Endothelial cell of umbilical vein (primary cell): ENCODE measurements around the gene MAP3K10. TPM values are rescaled to one million over a fixed set of nuclear protein-coding genes. Genes with fewer than 3 reads are reported as not detected.

Experiments used
- BruUV-seq: library from RNA; stranded (reverse); fragments of 400-500 nt; replicated peaks from 2 replicates; lab custom pipeline; 2021; lab: Mats Ljungman, UMichigan
- CTCF ChIA-PET: fragments of 300-600, 350-600 bp; sonication (Branson Sonifier 250); formaldehyde crosslinking; loops from one replicate; lab custom pipeline; 2021; ENCODE audit warnings: antibody characterized with exemption, inconsistent platforms; lab: Charles Lee
- POLR2A ChIA-PET: fragments of 300-600, 350-600 bp; sonication (Branson Sonifier 250); formaldehyde crosslinking; loops from one replicate; lab custom pipeline; 2021; ENCODE audit warnings: antibody characterized with exemption, inconsistent platforms; lab: Charles Lee
- DNase-seq: peaks from one replicate; pipeline ENCODE4 v3.0.0-alpha.2; 2011; ENCODE audit warnings: low read depth, low spot score
- FAIRE-seq: peaks from 2 replicates; lab custom pipeline; 2011; peaks lifted over from hg19 to GRCh38; lab: Jason Lieb, UNC
- H2AFZ ChIP-seq: 2 replicates; pipeline ENCODE4 v1.6.0; 2012; ENCODE audit warnings: low read depth, low read length, control low read depth, inconsistent platforms
- H3K27ac ChIP-seq: 2 replicates; pipeline ENCODE4 v1.5.1; 2011; ENCODE audit warnings: low read depth, mild to moderate bottlenecking, control low read depth, low read length, moderate library complexity; ENCODE audit not compliant: insufficient read depth
- H3K27me3 ChIP-seq, 2 experiments: 2 replicates each; pipeline versions ENCODE4 v1.6.0 to v1.6.1; 2011; ENCODE audit warnings: low read length in 2 of 2, mixed read lengths in 1 of 2; ENCODE audit not compliant: control insufficient read depth in 2 of 2, insufficient read depth in 2 of 2
- H3K36me3 ChIP-seq, 2 experiments: 2 replicates in 1 of 2; 3 replicates in 1 of 2; pipeline ENCODE4 v1.5.1; 2011; ENCODE audit warnings: low read length in 2 of 2, mild to moderate bottlenecking in 1 of 2, moderate library complexity in 1 of 2; ENCODE audit not compliant: control insufficient read depth in 2 of 2, insufficient read depth in 2 of 2; ENCODE audit errors: extremely low read depth in 1 of 2
- H3K4me1 ChIP-seq: 3 replicates; pipeline ENCODE4 v1.5.1; 2011; ENCODE audit warnings: mild to moderate bottlenecking, low read length; ENCODE audit not compliant: control insufficient read depth, insufficient read depth; ENCODE audit errors: extremely low read depth
- H3K4me2 ChIP-seq: 2 replicates; pipeline ENCODE4 v1.6.1; 2011; ENCODE audit warnings: low read length, control low read depth, mixed read lengths; ENCODE audit not compliant: insufficient read depth
- H3K4me3 ChIP-seq, 3 experiments: fragments of 200-600 bp in 1 of 3; sonication (generic), shearing (Covaris generic) in 1 of 3; replicated peaks in 1 of 3; 2 replicates each; pipeline ENCODE4 v1.5.1; 2011 to 2016; ENCODE audit warnings: control low read depth in 3 of 3, low read length in 3 of 3, mild to moderate bottlenecking in 2 of 3, inconsistent platforms in 1 of 3, low read depth in 1 of 3, moderate library complexity in 1 of 3; ENCODE audit not compliant: insufficient read depth in 1 of 3
- H3K79me2 ChIP-seq: 2 replicates; pipeline ENCODE4 v1.6.0; 2012; ENCODE audit warnings: low read length, inconsistent platforms; ENCODE audit not compliant: control insufficient read depth, insufficient read depth
- H3K9ac ChIP-seq: replicated peaks from 2 replicates; pipeline ENCODE3; 2011; ENCODE audit warnings: low read length, control low read depth; ENCODE audit not compliant: insufficient read depth; ENCODE audit errors: extremely low read depth
- H3K9me1 ChIP-seq: replicated peaks from 3 replicates; pipeline ENCODE4 v1.6.0; 2011; ENCODE audit warnings: mild to moderate bottlenecking, low read length; ENCODE audit not compliant: control insufficient read depth, insufficient read depth; ENCODE audit errors: extremely low read depth
- H3K9me3 ChIP-seq: replicated peaks from 2 replicates; pipeline ENCODE4 v1.5.1; 2012; ENCODE audit warnings: low read length, inconsistent platforms; ENCODE audit not compliant: control insufficient read depth, insufficient read depth
- H4K20me1 ChIP-seq: replicated peaks from 2 replicates; pipeline ENCODE3; 2011; ENCODE audit warnings: mild to moderate bottlenecking, low read length; ENCODE audit not compliant: control insufficient read depth, insufficient read depth; ENCODE audit errors: extremely low read depth
- EZH2 ChIP-seq: IDR thresholded peaks from 2 replicates; pipeline ENCODE4 v1.6.1; 2012; ENCODE audit warnings: borderline replicate concordance, low read depth, mild to moderate bottlenecking, moderate library complexity, low read length, inconsistent platforms; ENCODE audit not compliant: severe bottlenecking
- FOS ChIP-seq: IDR thresholded peaks from 2 replicates; pipeline ENCODE4 v1.6.1; 2011; ENCODE audit warnings: mild to moderate bottlenecking, low read length, moderate library complexity, borderline replicate concordance; ENCODE audit not compliant: insufficient read depth
- GATA2 ChIP-seq: IDR thresholded peaks from 2 replicates; pipeline ENCODE4 v1.7.0; 2011; ENCODE audit warnings: low read depth, mild to moderate bottlenecking, moderate library complexity, mixed read lengths, low read length; ENCODE audit not compliant: insufficient read length, insufficient read depth
- JUN ChIP-seq: IDR thresholded peaks from 2 replicates; pipeline ENCODE4 v1.6.1; 2011; ENCODE audit warnings: borderline replicate concordance, low read depth; ENCODE audit not compliant: insufficient read length, insufficient read depth
- MAX ChIP-seq: IDR thresholded peaks from 2 replicates; pipeline ENCODE4 v1.6.1; 2011; ENCODE audit not compliant: insufficient read depth, insufficient read length
- MYC ChIP-seq: IDR thresholded peaks from one replicate; pipeline ENCODE4 v1.6.1; 2011; ENCODE audit warnings: mild to moderate bottlenecking, low read depth, low read length
- POLR2A ChIP-seq: IDR thresholded peaks from 2 replicates; pipeline ENCODE4 v1.6.1; 2012; ENCODE audit warnings: low read depth, mild to moderate bottlenecking, control low read depth, low read length
- POLR2AphosphoS5 ChIP-seq: IDR thresholded peaks from 2 replicates; pipeline ENCODE4 v1.6.1; 2012; ENCODE audit warnings: low read depth, mild to moderate bottlenecking, control low read depth, low read length, moderate library complexity; ENCODE audit not compliant: insufficient read depth
- dilution Hi-C: fragments of 300-500 bp; cut with MboI; formaldehyde crosslinking; loops from one replicate; pipeline ENCODE4 v1.15.0; 2019; ENCODE audit warnings: low sequenced_read_pairs; ENCODE audit not compliant: extremely low pct_ligation_motif_present
- intact Hi-C: fragments of 100-400 bp; cut with micrococcal nuclease; formaldehyde crosslinking; loops from one replicate; pipeline ENCODE4 v1.10.0; 2022
- polyA plus RNA-seq, 4 experiments: library from polyadenylated mRNA; depleted of rRNA in 3 of 4; stranded (reverse) in 3 of 4; unstranded in 1 of 4; fragments of >200 nt; gene quantifications; 2 replicates each; pipeline versions ENCODE4 v1.2.1 to v1.2.3, GENCODE V29; 2011 to 2012; ENCODE audit warnings: missing spikeins in 1 of 4
- total RNA-seq: library from RNA; stranded (reverse); gene quantifications from 2 replicates; pipeline ENCODE4 v1.2.3, GENCODE V29; 2021
- TF ChIP-seq, protein P1 (sequence below), 2 donors: IDR thresholded peaks; 1 replicate in 1 of 2; 2 replicates in 1 of 2; pipeline ENCODE4 v1.5.1; 2011; ENCODE audit warnings: low read length in 2 of 2, mild to moderate bottlenecking in 2 of 2, moderate library complexity in 2 of 2, control low read depth in 1 of 2, inconsistent platforms in 1 of 2, low read depth in 1 of 2; ENCODE audit not compliant: insufficient read depth in 1 of 2; ENCODE audit errors: extremely low read depth in 1 of 2

The MAP3K10 gene
- total and polyA plus RNA-seq, 2 donors (not counting 3 experiments of a cell fraction or from before 2014, with no cell fraction given), result 6.3 to 19.4 TPM

GRCh38 chr19:40243181-40243580, 52.0 kb downstream of the MAP3K10 start:
- no peaks in the 10 kb centered on the region for H4K20me1 ChIP-seq
- no peak overlapping the region for H3K9ac ChIP-seq
- no peak overlapping the region for H3K27ac ChIP-seq
- peaks cover 16% of the 10 kb centered on the region for H3K4me1 ChIP-seq
- H3K9me3 ChIP-seq, result no peaks in the 10 kb centered on the region
- TF ChIP-seq EZH2, result no peak
- no peak for TF ChIP-seq FOS
- TF ChIP-seq GATA2, result no peak
- no peak for TF ChIP-seq POLR2AphosphoS5
- no peak for TF ChIP-seq JUN
- no peak for TF ChIP-seq MAX
- TF ChIP-seq, protein P1, sequence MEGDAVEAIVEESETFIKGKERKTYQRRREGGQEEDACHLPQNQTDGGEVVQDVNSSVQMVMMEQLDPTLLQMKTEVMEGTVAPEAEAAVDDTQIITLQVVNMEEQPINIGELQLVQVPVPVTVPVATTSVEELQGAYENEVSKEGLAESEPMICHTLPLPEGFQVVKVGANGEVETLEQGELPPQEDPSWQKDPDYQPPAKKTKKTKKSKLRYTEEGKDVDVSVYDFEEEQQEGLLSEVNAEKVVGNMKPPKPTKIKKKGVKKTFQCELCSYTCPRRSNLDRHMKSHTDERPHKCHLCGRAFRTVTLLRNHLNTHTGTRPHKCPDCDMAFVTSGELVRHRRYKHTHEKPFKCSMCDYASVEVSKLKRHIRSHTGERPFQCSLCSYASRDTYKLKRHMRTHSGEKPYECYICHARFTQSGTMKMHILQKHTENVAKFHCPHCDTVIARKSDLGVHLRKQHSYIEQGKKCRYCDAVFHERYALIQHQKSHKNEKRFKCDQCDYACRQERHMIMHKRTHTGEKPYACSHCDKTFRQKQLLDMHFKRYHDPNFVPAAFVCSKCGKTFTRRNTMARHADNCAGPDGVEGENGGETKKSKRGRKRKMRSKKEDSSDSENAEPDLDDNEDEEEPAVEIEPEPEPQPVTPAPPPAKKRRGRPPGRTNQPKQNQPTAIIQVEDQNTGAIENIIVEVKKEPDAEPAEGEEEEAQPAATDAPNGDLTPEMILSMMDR (IDR thresholded peaks at IDR 0.05; ENCODE audit: extremely low read depth in 1 of 2, insufficient read depth in 1 of 2, low read depth in 1 of 2, low read length in 2 of 2), result no peak
- no peak for TF ChIP-seq MYC
- TF ChIP-seq POLR2A, result no peak
- H3K4me2 ChIP-seq, result no peak overlapping the region
- no peak overlapping the region for H2AFZ ChIP-seq
- CTCF ChIA-PET, result interaction anchor here (1.0 kb wide), 1 partner anchor 62 kb away, joined by 3 read pairs; no protein-coding TSS in a partner anchor
- H3K79me2 ChIP-seq, result peaks cover 5% of the 10 kb centered on the region
- H3K4me3 ChIP-seq, result no peak overlapping the region
- intact Hi-C loops, result loop anchor here (2.0 kb wide), 1 partner anchor 42 kb away; the partner anchor contains the start of gene AKT2
- DNase-seq, result no peak
- POLR2A ChIA-PET, result no interaction called here
- no TSS peak for BruUV-seq
- no peaks in the 10 kb centered on the region for H3K9me1 ChIP-seq
- dilution Hi-C loops, result no loop called here
- FAIRE-seq, result no peak
- no peaks in the 10 kb centered on the region for H3K27me3 ChIP-seq
- peaks cover 4 to 15% of the 10 kb centered on the region in 2 experiments for H3K36me3 ChIP-seq
